ENCODE results near the gene ITPR1.

DNA sequence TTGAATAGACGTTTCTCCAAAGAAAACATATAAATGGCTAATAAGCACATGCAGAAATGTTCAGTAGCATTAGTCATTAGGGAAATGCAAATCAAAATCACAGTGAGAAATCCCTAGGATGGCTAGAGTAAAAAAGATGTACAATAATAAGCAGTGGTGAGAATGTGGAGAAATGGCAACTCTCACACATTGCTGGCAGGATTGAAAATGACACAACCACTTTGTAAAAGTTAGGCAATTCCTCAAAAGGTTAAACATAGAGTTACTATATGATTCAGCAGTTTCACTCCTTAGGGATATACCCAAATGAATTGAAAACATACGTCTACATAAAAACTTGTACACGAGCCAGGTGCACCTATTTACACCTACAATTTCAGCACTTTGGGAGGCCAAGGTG, 108.7 kb downstream of the ITPR1 start:
- TF ChIP-seq, protein P1, sequence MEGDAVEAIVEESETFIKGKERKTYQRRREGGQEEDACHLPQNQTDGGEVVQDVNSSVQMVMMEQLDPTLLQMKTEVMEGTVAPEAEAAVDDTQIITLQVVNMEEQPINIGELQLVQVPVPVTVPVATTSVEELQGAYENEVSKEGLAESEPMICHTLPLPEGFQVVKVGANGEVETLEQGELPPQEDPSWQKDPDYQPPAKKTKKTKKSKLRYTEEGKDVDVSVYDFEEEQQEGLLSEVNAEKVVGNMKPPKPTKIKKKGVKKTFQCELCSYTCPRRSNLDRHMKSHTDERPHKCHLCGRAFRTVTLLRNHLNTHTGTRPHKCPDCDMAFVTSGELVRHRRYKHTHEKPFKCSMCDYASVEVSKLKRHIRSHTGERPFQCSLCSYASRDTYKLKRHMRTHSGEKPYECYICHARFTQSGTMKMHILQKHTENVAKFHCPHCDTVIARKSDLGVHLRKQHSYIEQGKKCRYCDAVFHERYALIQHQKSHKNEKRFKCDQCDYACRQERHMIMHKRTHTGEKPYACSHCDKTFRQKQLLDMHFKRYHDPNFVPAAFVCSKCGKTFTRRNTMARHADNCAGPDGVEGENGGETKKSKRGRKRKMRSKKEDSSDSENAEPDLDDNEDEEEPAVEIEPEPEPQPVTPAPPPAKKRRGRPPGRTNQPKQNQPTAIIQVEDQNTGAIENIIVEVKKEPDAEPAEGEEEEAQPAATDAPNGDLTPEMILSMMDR (IDR thresholded peaks at IDR 0.05; ENCODE audit: poor library complexity, severe bottlenecking): no peak
- TF ChIP-seq, protein P2, sequence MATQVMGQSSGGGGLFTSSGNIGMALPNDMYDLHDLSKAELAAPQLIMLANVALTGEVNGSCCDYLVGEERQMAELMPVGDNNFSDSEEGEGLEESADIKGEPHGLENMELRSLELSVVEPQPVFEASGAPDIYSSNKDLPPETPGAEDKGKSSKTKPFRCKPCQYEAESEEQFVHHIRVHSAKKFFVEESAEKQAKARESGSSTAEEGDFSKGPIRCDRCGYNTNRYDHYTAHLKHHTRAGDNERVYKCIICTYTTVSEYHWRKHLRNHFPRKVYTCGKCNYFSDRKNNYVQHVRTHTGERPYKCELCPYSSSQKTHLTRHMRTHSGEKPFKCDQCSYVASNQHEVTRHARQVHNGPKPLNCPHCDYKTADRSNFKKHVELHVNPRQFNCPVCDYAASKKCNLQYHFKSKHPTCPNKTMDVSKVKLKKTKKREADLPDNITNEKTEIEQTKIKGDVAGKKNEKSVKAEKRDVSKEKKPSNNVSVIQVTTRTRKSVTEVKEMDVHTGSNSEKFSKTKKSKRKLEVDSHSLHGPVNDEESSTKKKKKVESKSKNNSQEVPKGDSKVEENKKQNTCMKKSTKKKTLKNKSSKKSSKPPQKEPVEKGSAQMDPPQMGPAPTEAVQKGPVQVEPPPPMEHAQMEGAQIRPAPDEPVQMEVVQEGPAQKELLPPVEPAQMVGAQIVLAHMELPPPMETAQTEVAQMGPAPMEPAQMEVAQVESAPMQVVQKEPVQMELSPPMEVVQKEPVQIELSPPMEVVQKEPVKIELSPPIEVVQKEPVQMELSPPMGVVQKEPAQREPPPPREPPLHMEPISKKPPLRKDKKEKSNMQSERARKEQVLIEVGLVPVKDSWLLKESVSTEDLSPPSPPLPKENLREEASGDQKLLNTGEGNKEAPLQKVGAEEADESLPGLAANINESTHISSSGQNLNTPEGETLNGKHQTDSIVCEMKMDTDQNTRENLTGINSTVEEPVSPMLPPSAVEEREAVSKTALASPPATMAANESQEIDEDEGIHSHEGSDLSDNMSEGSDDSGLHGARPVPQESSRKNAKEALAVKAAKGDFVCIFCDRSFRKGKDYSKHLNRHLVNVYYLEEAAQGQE (IDR thresholded peaks at IDR 0.05; ENCODE audit: borderline replicate concordance): no peak
- no peak for TF ChIP-seq EZH2 (IDR thresholded peaks at IDR 0.05; ENCODE audit: borderline replicate concordance, insufficient read depth, low read length, poor library complexity, severe bottlenecking)

All from neural cell (in vitro differentiated cells).